ENCODE results near the gene SF3B5. TPM values are rescaled to one million over a fixed set of nuclear protein-coding genes. Genes with fewer than 3 reads are reported as not detected.

SF3B5 gene
- total RNA-seq (10 to 100 TPM; 87.2 to 91.7 TPM), polyA plus RNA-seq (100 to 1,000 TPM; 339 to 379 TPM)

DNA sequence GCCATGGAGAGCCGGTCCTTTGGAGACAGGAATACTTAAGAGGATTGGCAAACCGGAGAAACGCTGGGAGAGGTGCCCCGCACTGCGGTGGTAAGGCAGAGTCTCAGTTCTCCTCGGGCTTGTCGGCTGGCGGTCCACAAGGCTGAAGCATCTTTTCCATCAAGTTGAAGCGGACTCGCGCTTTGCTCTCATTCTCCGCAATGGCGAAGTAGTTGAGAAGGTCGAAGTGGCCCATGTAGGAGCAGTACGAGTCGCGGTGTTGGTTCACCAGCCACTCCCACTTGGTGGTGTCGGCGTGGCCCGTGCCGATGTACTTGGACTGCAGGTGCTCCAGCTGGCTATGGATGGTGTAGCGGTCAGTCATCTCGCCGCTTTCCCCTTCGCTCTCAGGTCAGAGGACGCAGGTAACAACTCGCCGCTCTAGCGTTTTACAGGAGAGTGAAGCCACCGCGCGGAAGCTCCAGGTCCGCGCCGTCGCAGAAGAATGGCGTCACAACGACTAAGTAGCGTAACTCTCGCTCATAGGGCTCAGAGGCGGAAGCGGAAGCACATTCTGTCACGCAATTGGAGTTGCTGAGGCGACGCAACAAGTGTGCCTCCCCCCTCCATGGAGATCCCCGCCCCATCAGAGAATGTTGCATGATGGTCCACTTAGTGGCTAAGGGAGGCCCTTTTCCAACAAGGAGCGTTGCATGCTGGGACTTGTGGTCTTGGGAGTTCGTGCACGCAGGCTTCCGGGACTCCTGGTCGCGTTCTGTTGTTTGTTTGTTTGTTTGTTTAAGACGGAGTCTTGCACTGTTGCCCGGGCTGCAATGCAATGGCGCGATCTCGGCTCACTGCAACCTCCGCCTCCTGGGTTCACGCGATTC, at the start of gene SF3B5:
Gene SF3B5, minus strand, starts transcription at position 440 of the 869 bp plus-strand sequence. Its CDS starts 76 bp downstream, at position 364.
- H3K36me3 Mint-ChIP-seq = peaks cover 4 to 15% of the 10 kb centered on the region in 2 donors
- no peaks in the 10 kb centered on the region for H3K9me3 Mint-ChIP-seq
- ChIA-PET CTCF (ENCODE audit: partially characterized antibody) (interaction anchor here (0.9 to 2.0 kb wide), 6 partner anchors 10 to 156 kb away, joined by 3 to 5 read pairs (median 4); no protein-coding TSS in a partner anchor), POLR2A (ENCODE audit: partially characterized antibody) (interaction anchor here (0.7 to 5.5 kb wide), 11 partner anchors 10 to 645 kb away, joined by 3 to 82 read pairs (median 5); partner anchors contain the start of genes ADAT2, FUCA2, LTV1 and PEX3)
- no peaks in the 10 kb centered on the region for H3K27me3 Mint-ChIP-seq
- H3K36me3 ChIP-seq (ENCODE audit: insufficient read depth, low read length) = no peaks in the 10 kb centered on the region
- H3K27ac ChIP-seq (ENCODE audit: low read depth, low read length) = peak within 1 kb of the TSS; percentile 91
- H3K4me1 Mint-ChIP-seq = peaks cover 15 to 35% (median 24%) of the 10 kb centered on the region in 4 donors
- peak; percentile 96 to 100 (median 98) for DNase-seq
- H3K4me3 ChIP-seq (ENCODE audit: low read length in 2 of 2) = peak within 1 kb of the TSS; percentile 88 to 95
- H3K9me3 ChIP-seq (ENCODE audit: control insufficient read depth in 1 of 2, low read length in 2 of 2) = no peaks in the 10 kb centered on the region
- peak within 1 kb of the TSS; percentile 94 to 99 (median 98) for H3K4me3 Mint-ChIP-seq
- H3K4me1 ChIP-seq (ENCODE audit: insufficient read depth, low read length) = peaks cover 17% of the 10 kb centered on the region
- H3K27ac Mint-ChIP-seq = peak within 1 kb of the TSS; percentile 96 to 100 (median 99)
- intact Hi-C loops (cut with micrococcal nuclease) = loop anchor here (1.0 to 10.0 kb wide), 10 partner anchors 31 to 1951 kb away; partner anchors contain the start of genes ADAT2, LTV1, NMBR and PEX3
- H3K27me3 ChIP-seq (ENCODE audit: insufficient read depth, low read length) = no peaks in the 10 kb centered on the region

DNA sequence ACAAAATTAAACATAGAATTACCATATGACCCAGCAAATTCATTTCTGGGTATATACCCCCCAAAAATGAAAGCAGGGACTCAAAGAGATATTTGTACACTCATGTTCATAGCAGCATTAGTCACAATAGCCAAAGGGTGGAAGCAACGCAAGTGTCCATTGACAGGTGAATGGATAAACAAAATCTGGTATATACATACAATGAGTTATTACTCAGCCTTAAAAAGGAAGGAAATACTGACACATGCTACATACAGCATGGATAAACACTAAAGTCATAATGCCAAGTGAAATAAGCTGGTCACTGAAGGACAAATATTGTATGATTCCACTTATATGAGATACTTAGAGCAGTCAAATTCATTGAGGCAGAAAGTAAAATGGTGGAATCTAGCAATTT, 49.6 kb upstream of the SF3B5 start:
- H3K27ac ChIP-seq (ENCODE audit: low read depth, low read length) = no peak overlapping the region
- Mint-ChIP-seq H3K36me3 (no peaks in the 10 kb centered on the region), H3K4me1 (peaks cover 0 to 8% (median 6%) of the 10 kb centered on the region in 4 donors), H3K27ac (no peak overlapping the region), H3K9me3 (no peaks in the 10 kb centered on the region), H3K4me3 (no peak overlapping the region), H3K27me3 (peaks cover 0 to 2% of the 10 kb centered on the region in 2 donors)
- no peaks in the 10 kb centered on the region for H3K9me3 ChIP-seq (ENCODE audit: control insufficient read depth in 1 of 2, low read length in 2 of 2)
- intact Hi-C loops (cut with micrococcal nuclease) = no loop called here
- no peaks in the 10 kb centered on the region for H3K4me1 ChIP-seq (ENCODE audit: insufficient read depth, low read length)
- POLR2A ChIA-PET (ENCODE audit: partially characterized antibody) = no interaction called here
- H3K4me3 ChIP-seq (ENCODE audit: low read length in 2 of 2) = no peak overlapping the region
- no peaks in the 10 kb centered on the region for H3K36me3 ChIP-seq (ENCODE audit: insufficient read depth, low read length)
- H3K27me3 ChIP-seq (ENCODE audit: insufficient read depth, low read length) = no peaks in the 10 kb centered on the region
- CTCF ChIA-PET (ENCODE audit: partially characterized antibody) = no interaction called here
- DNase-seq = no peak

GRCh38 chr6:144143878-144144277, 48.5 kb upstream of the SF3B5 start:
- peaks cover 0 to 2% of the 10 kb centered on the region in 2 donors for H3K27me3 Mint-ChIP-seq
- H3K9me3 ChIP-seq (ENCODE audit: control insufficient read depth in 1 of 2, low read length in 2 of 2) = no peaks in the 10 kb centered on the region
- H3K36me3 ChIP-seq (ENCODE audit: insufficient read depth, low read length) = no peaks in the 10 kb centered on the region
- H3K4me3 ChIP-seq (ENCODE audit: low read length in 2 of 2) = no peak overlapping the region
- H3K4me1 ChIP-seq (ENCODE audit: insufficient read depth, low read length) = no peaks in the 10 kb centered on the region
- POLR2A ChIA-PET (ENCODE audit: partially characterized antibody) = interaction anchor here (1.1 kb wide), 1 partner anchor 13 kb away, joined by 3 read pairs; no protein-coding TSS in a partner anchor
- no peaks in the 10 kb centered on the region for H3K27me3 ChIP-seq (ENCODE audit: insufficient read depth, low read length)
- H3K4me1 Mint-ChIP-seq = peaks cover 0 to 6% (median 2%) of the 10 kb centered on the region in 4 donors
- no peak for DNase-seq
- CTCF ChIA-PET (ENCODE audit: partially characterized antibody) = no interaction called here
- H3K27ac Mint-ChIP-seq = peak overlapping the region in 1 of 7 donors; percentile 43
- intact Hi-C loops (cut with micrococcal nuclease) = no loop called here
- H3K36me3 Mint-ChIP-seq = no peaks in the 10 kb centered on the region
- no peak overlapping the region for H3K4me3 Mint-ChIP-seq
- H3K27ac ChIP-seq (ENCODE audit: low read depth, low read length) = no peak overlapping the region
- H3K9me3 Mint-ChIP-seq = no peaks in the 10 kb centered on the region

DNA sequence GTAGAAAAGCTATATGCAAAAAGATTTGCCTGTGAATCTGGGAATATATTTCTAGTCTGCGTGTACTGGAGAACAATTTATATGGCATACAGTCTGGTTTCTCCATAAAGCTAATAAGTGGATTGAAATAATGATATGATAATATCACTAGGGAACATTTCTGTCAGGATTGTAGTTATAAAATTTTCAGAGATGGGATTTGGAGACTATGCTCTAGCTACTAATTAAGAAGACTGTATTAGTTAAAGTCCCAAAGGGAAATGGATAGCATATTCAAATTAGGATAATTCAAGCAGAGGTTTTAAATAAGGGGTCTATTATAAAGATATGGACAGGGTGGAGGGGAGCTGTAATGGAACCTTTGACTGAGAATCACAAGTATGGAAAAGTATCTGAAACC, 47.7 kb upstream of the SF3B5 start:
- H3K4me3 ChIP-seq (ENCODE audit: low read length in 2 of 2) = no peak overlapping the region
- H3K4me1 Mint-ChIP-seq = peaks cover 0 to 5% (median 2%) of the 10 kb centered on the region in 4 donors
- H3K9me3 Mint-ChIP-seq = no peaks in the 10 kb centered on the region
- no peaks in the 10 kb centered on the region for H3K36me3 Mint-ChIP-seq
- no peak overlapping the region for H3K4me3 Mint-ChIP-seq
- H3K27me3 Mint-ChIP-seq = peaks cover 0 to 2% of the 10 kb centered on the region in 2 donors
- CTCF ChIA-PET (ENCODE audit: partially characterized antibody) = interaction anchor here (1.2 kb wide), 1 partner anchor 74 kb away, joined by 5 read pairs; no protein-coding TSS in a partner anchor
- H3K27me3 ChIP-seq (ENCODE audit: insufficient read depth, low read length) = no peaks in the 10 kb centered on the region
- intact Hi-C loops (cut with micrococcal nuclease) = no loop called here
- no peaks in the 10 kb centered on the region for H3K36me3 ChIP-seq (ENCODE audit: insufficient read depth, low read length)
- no peak overlapping the region for H3K27ac ChIP-seq (ENCODE audit: low read depth, low read length)
- H3K9me3 ChIP-seq (ENCODE audit: control insufficient read depth in 1 of 2, low read length in 2 of 2) = no peaks in the 10 kb centered on the region
- H3K4me1 ChIP-seq (ENCODE audit: insufficient read depth, low read length) = no peaks in the 10 kb centered on the region
- no peak for DNase-seq
- POLR2A ChIA-PET (ENCODE audit: partially characterized antibody) = no interaction called here
- no peak overlapping the region for H3K27ac Mint-ChIP-seq

- intact Hi-C loops (cut with micrococcal nuclease) = no loop called here
- Mint-ChIP-seq H3K27ac (no peak overlapping the region), H3K4me3 (no peak overlapping the region), H3K27me3 (peaks cover 0 to 2% of the 10 kb centered on the region in 2 donors), H3K4me1 (peaks cover 0 to 2% (median under 1%) of the 10 kb centered on the region in 4 donors), H3K9me3 (no peaks in the 10 kb centered on the region), H3K36me3 (no peaks in the 10 kb centered on the region)
- no peaks in the 10 kb centered on the region for H3K9me3 ChIP-seq (ENCODE audit: control insufficient read depth in 1 of 2, low read length in 2 of 2)
- DNase-seq = no peak
- no peaks in the 10 kb centered on the region for H3K36me3 ChIP-seq (ENCODE audit: insufficient read depth, low read length)
- no peak overlapping the region for H3K4me3 ChIP-seq (ENCODE audit: low read length in 2 of 2)
- ChIA-PET CTCF (ENCODE audit: partially characterized antibody) (no interaction called here), POLR2A (ENCODE audit: partially characterized antibody) (no interaction called here)
- no peaks in the 10 kb centered on the region for H3K27me3 ChIP-seq (ENCODE audit: insufficient read depth, low read length)
- H3K4me1 ChIP-seq (ENCODE audit: insufficient read depth, low read length) = no peaks in the 10 kb centered on the region
- no peak overlapping the region for H3K27ac ChIP-seq (ENCODE audit: low read depth, low read length)
Observed at GRCh38 chr6:144141470-144141869, 46.1 kb upstream of the SF3B5 start.

GRCh38 chr6:144140867-144141266, 45.5 kb upstream of the SF3B5 start:
- Mint-ChIP-seq H3K36me3 (no peaks in the 10 kb centered on the region), H3K9me3 (no peaks in the 10 kb centered on the region), H3K27me3 (peaks cover 0 to 2% of the 10 kb centered on the region in 2 donors), H3K27ac (no peak overlapping the region), H3K4me3 (no peak overlapping the region), H3K4me1 (peaks cover 0 to 2% (median under 1%) of the 10 kb centered on the region in 4 donors)
- no peaks in the 10 kb centered on the region for H3K9me3 ChIP-seq (ENCODE audit: control insufficient read depth in 1 of 2, low read length in 2 of 2)
- CTCF ChIA-PET (ENCODE audit: partially characterized antibody) = no interaction called here
- no peak overlapping the region for H3K4me3 ChIP-seq (ENCODE audit: low read length in 2 of 2)
- no peaks in the 10 kb centered on the region for H3K27me3 ChIP-seq (ENCODE audit: insufficient read depth, low read length)
- intact Hi-C loops (cut with micrococcal nuclease) = no loop called here
- no peak for DNase-seq
- H3K27ac ChIP-seq (ENCODE audit: low read depth, low read length) = no peak overlapping the region
- H3K36me3 ChIP-seq (ENCODE audit: insufficient read depth, low read length) = no peaks in the 10 kb centered on the region
- H3K4me1 ChIP-seq (ENCODE audit: insufficient read depth, low read length) = no peaks in the 10 kb centered on the region
- POLR2A ChIA-PET (ENCODE audit: partially characterized antibody) = no interaction called here

GRCh38 chr6:144139817-144140216, 44.4 kb upstream of the SF3B5 start:
- Mint-ChIP-seq H3K27me3 (peaks cover 0 to 2% of the 10 kb centered on the region in 2 donors), H3K27ac (no peak overlapping the region), H3K4me3 (no peak overlapping the region), H3K9me3 (no peaks in the 10 kb centered on the region), H3K36me3 (no peaks in the 10 kb centered on the region), H3K4me1 (peaks cover 0 to 1% (median 0%) of the 10 kb centered on the region in 4 donors)
- Histone ChIP-seq H3K4me3 (ENCODE audit: low read length in 2 of 2) (no peak overlapping the region), H3K27me3 (ENCODE audit: insufficient read depth, low read length) (no peaks in the 10 kb centered on the region), H3K4me1 (ENCODE audit: insufficient read depth, low read length) (no peaks in the 10 kb centered on the region), H3K27ac (ENCODE audit: low read depth, low read length) (no peak overlapping the region), H3K9me3 (ENCODE audit: control insufficient read depth in 1 of 2, low read length in 2 of 2) (no peaks in the 10 kb centered on the region), H3K36me3 (ENCODE audit: insufficient read depth, low read length) (no peaks in the 10 kb centered on the region)
- intact Hi-C loops (cut with micrococcal nuclease) = no loop called here
- DNase-seq = no peak
- POLR2A ChIA-PET (ENCODE audit: partially characterized antibody) = no interaction called here
- CTCF ChIA-PET (ENCODE audit: partially characterized antibody) = interaction anchor here (1.2 to 1.3 kb wide), 2 partner anchors 16 kb away, joined by 3 to 4 read pairs; no protein-coding TSS in a partner anchor

All from CD4-positive, alpha-beta memory T cell (primary cell).